IMR-90 (cell line): Measurements from ENCODE around the gene NXPH4. TPM values are rescaled to one million over a fixed set of nuclear protein-coding genes. Genes with fewer than 3 reads are reported as not detected.

Experiments used
- ATAC-seq: fragments of 200-7000 bp; cut with Tn5 transposase; 2 replicates; pipeline ENCODE4 v1.9.1; 2020; ENCODE audit warnings: low read depth, mild to moderate bottlenecking, moderate library complexity
- BruUV-seq: library from RNA; stranded (reverse); fragments of 400-500 nt; replicated peaks from 2 replicates; lab custom pipeline; 2021; lab: Mats Ljungman, UMichigan
- CTCF ChIA-PET: fragments of 300-600 bp; formaldehyde crosslinking; extraction: SDS; loops from one replicate; lab custom pipeline; 2021; ENCODE audit warnings: antibody characterized with exemption; lab: Yijun Ruan, JAX
- POLR2A ChIA-PET: fragments of 300-600 bp; sonication (Branson Sonifier 250); formaldehyde crosslinking; loops from one replicate; lab custom pipeline; 2022; ENCODE audit warnings: antibody characterized with exemption; ENCODE audit not compliant: unreplicated experiment; lab: Charles Lee
- DNase-seq: peaks from one replicate; pipeline ENCODE4 v3.0.0; 2013
- H2AFZ ChIP-seq: replicated peaks from 2 replicates; pipeline ENCODE3; 2013; ENCODE audit warnings: low read length, mild to moderate bottlenecking; ENCODE audit not compliant: poor library complexity
- H2AK5ac ChIP-seq: 2 replicates; pipeline ENCODE4 v1.6.1; 2013; ENCODE audit warnings: low read depth, low read length, inconsistent platforms
- H2AK9ac ChIP-seq: replicated peaks from 2 replicates; pipeline ENCODE3; 2013; ENCODE audit warnings: mild to moderate bottlenecking, low read depth, low read length, moderate library complexity; ENCODE audit not compliant: poor library complexity
- H2BK120ac ChIP-seq: 2 replicates; pipeline ENCODE4 v1.6.1; 2013; ENCODE audit warnings: low read depth, low read length, inconsistent platforms
- H2BK15ac ChIP-seq: 3 replicates; pipeline ENCODE4 v1.6.1; 2013; ENCODE audit warnings: low read depth, low read length, inconsistent platforms
- H2BK20ac ChIP-seq: 2 replicates; pipeline ENCODE4 v1.6.1; 2013; ENCODE audit warnings: low read depth, mild to moderate bottlenecking, inconsistent platforms, low read length, moderate library complexity
- H2BK5ac ChIP-seq: 2 replicates; pipeline ENCODE4 v1.6.1; 2013; ENCODE audit warnings: mild to moderate bottlenecking, low read depth, low read length, inconsistent platforms; ENCODE audit not compliant: poor library complexity, severe bottlenecking
- H3K14ac ChIP-seq: replicated peaks from 2 replicates; pipeline ENCODE4 v1.6.1; 2013; ENCODE audit warnings: low read depth, low read length, inconsistent platforms
- H3K18ac ChIP-seq: 2 replicates; pipeline ENCODE4 v1.6.1; 2013; ENCODE audit warnings: low read depth, low read length, control low read depth
- H3K23ac ChIP-seq: 2 replicates; pipeline ENCODE4 v1.6.1; 2013; ENCODE audit warnings: low read depth, low read length, inconsistent platforms
- H3K27ac ChIP-seq: 2 replicates; pipeline ENCODE4 v1.5.1; 2013; ENCODE audit warnings: mild to moderate bottlenecking, control low read depth, low read length; ENCODE audit not compliant: insufficient read depth
- H3K27me3 ChIP-seq: 2 replicates; pipeline ENCODE4 v1.6.1; 2013; ENCODE audit warnings: low read length; ENCODE audit not compliant: control insufficient read depth, insufficient read depth
- H3K36me3 ChIP-seq: 2 replicates; pipeline ENCODE4 v1.6.1; 2013; ENCODE audit warnings: low read length, mixed read lengths; ENCODE audit not compliant: control insufficient read depth, insufficient read depth
- H3K4ac ChIP-seq: 2 replicates; pipeline ENCODE4 v1.6.1; 2013; ENCODE audit warnings: low read depth, low read length, inconsistent platforms
- H3K4me1 ChIP-seq: 2 replicates; pipeline ENCODE4 v1.6.1; 2013; ENCODE audit warnings: low read length, mixed read lengths; ENCODE audit not compliant: control insufficient read depth, insufficient read depth
- H3K4me2 ChIP-seq: 2 replicates; pipeline ENCODE4 v1.6.1; 2013; ENCODE audit warnings: low read depth, mild to moderate bottlenecking, control low read depth, low read length, moderate library complexity
- H3K4me3 ChIP-seq: 2 replicates; pipeline ENCODE4 v1.5.1; 2013; ENCODE audit warnings: low read depth, mild to moderate bottlenecking, control low read depth, low read length, moderate library complexity; ENCODE audit not compliant: insufficient read depth
- H3K56ac ChIP-seq: 2 replicates; pipeline ENCODE4 v1.6.1; 2013; ENCODE audit warnings: low read length, inconsistent platforms; ENCODE audit not compliant: insufficient read depth; ENCODE audit errors: extremely low read depth
- H3K79me1 ChIP-seq, 2 experiments: 2 replicates each; pipeline ENCODE4 v1.6.1; 2013; ENCODE audit warnings: low read length in 2 of 2, inconsistent platforms in 1 of 2, low read depth in 1 of 2
- H3K9ac ChIP-seq: 2 replicates; pipeline ENCODE4 v1.6.1; 2013; ENCODE audit warnings: low read depth, low read length, control low read depth
- H3K9me1 ChIP-seq: 2 replicates; pipeline ENCODE4 v1.6.1; 2013; ENCODE audit warnings: low read length, inconsistent platforms; ENCODE audit not compliant: insufficient read depth
- H3K9me3 ChIP-seq: 2 replicates; pipeline ENCODE4 v1.6.1; 2013; ENCODE audit warnings: low read length; ENCODE audit not compliant: control insufficient read depth, insufficient read depth
- H4K20me1 ChIP-seq: 2 replicates; pipeline ENCODE4 v1.6.1; 2013; ENCODE audit warnings: low read length, inconsistent platforms; ENCODE audit not compliant: insufficient read depth
- H4K5ac ChIP-seq: 2 replicates; pipeline ENCODE4 v1.6.1; 2013; ENCODE audit warnings: mild to moderate bottlenecking, low read depth, low read length, control low read depth
- H4K8ac ChIP-seq, 2 experiments: 2 replicates each; pipeline ENCODE4 v1.6.1; 2013; ENCODE audit warnings: low read depth in 2 of 2, low read length in 2 of 2, control low read depth in 1 of 2, inconsistent platforms in 1 of 2
- H4K91ac ChIP-seq: 2 replicates; pipeline ENCODE4 v1.6.1; 2013; ENCODE audit warnings: low read depth, low read length, inconsistent platforms; ENCODE audit not compliant: insufficient read depth
- BHLHE40 ChIP-seq: fragments of 150-350 bp; IDR thresholded peaks from 2 replicates; pipeline ENCODE4 v1.6.1; 2016; ENCODE audit warnings: mild to moderate bottlenecking, low read depth, low read length
- CEBPB ChIP-seq: IDR thresholded peaks from 2 replicates; pipeline ENCODE4 v1.6.1; 2012; ENCODE audit warnings: low read depth, low read length, improper control_type of control experiment
- MAFK ChIP-seq: IDR thresholded peaks from 2 replicates; pipeline ENCODE4 v1.6.1; 2012; ENCODE audit warnings: low read depth, low read length, improper control_type of control experiment
- MXI1 ChIP-seq: IDR thresholded peaks from 2 replicates; pipeline ENCODE4 v1.6.1; 2012; ENCODE audit warnings: low read depth, mild to moderate bottlenecking, low read length, moderate library complexity, borderline replicate concordance
- RAD21 ChIP-seq: IDR thresholded peaks from 2 replicates; pipeline ENCODE4 v1.6.1; 2012; ENCODE audit warnings: low read length, improper control_type of control experiment
- RCOR1 ChIP-seq: IDR thresholded peaks from 2 replicates; pipeline ENCODE4 v1.6.1; 2012; ENCODE audit warnings: mild to moderate bottlenecking, low read length, improper control_type of control experiment; ENCODE audit not compliant: insufficient replicate concordance
- RFX5 ChIP-seq: IDR thresholded peaks from 2 replicates; pipeline ENCODE4 v1.8.0; 2012; ENCODE audit warnings: low read depth, mild to moderate bottlenecking, low read length, moderate library complexity
- SMC3 ChIP-seq: fragments of 150-350 bp; IDR thresholded peaks from 2 replicates; pipeline ENCODE4 v1.6.1; 2016; ENCODE audit warnings: low read depth, mild to moderate bottlenecking, antibody characterized with exemption, low read length, moderate library complexity
- WGBS, 2 experiments: methylation state at CpG; one replicate each; pipeline versions ENCODE4 v1.1.5 to v1.1.7; 2013; ENCODE audit warnings: missing lambda C conversion rate in 2 of 2; ENCODE audit not compliant: insufficient read length in 1 of 2; ENCODE audit errors: extremely low coverage in 2 of 2; 5-methylcytosine and 5-hydroxymethylcytosine counted together
- dilution Hi-C: fragments of 300-500 bp; cut with HindIII; formaldehyde crosslinking; loops from one replicate; pipeline ENCODE4 v1.14.3; 2018; ENCODE audit warnings: low sequenced_read_pairs; ENCODE audit not compliant: unreplicated experiment
- in situ Hi-C: fragments of 300-500 bp; cut with MboI; formaldehyde crosslinking; loops from 3 replicates; pipeline ENCODE4 v1.14.3; 2019; ENCODE audit warnings: low sequenced_read_pairs, inconsistent platforms, mixed read lengths
- intact Hi-C: fragments of 100-400 bp; cut with micrococcal nuclease; formaldehyde crosslinking; loops from 2 replicates; pipeline ENCODE4 v1.10.0; 2022
- polyA plus RNA-seq, 3 experiments: library from polyadenylated mRNA; depleted of rRNA; stranded (reverse); fragments of >200 nt; gene quantifications; 2 replicates each; pipeline ENCODE4 v1.2.3, GENCODE V29; 2012; ENCODE audit warnings: low replicate concordance in 1 of 3
- total RNA-seq: library from RNA; depleted of rRNA; stranded (reverse); fragments of >200 nt; gene quantifications from 2 replicates; pipeline ENCODE4 v1.2.3, GENCODE V29; 2012
- TF ChIP-seq, protein P1 (sequence below): conservative IDR thresholded peaks from 2 replicates; pipeline ENCODE4 v1.5.1; 2012; ENCODE audit warnings: mild to moderate bottlenecking, low read depth, low read length, improper control_type of control experiment

Gene NXPH4
- total and polyA plus RNA-seq, 2 of the 4 experiments (the other 2 are of a cell fraction), result 0.36 to 3.8 TPM

- no peak for TF ChIP-seq RCOR1
- no peak for TF ChIP-seq MAFK
- TF ChIP-seq SMC3, result no peak
Measured at GRCh38 chr12:57181072-57181471, 35.5 kb upstream of the NXPH4 start (continued).

DNA sequence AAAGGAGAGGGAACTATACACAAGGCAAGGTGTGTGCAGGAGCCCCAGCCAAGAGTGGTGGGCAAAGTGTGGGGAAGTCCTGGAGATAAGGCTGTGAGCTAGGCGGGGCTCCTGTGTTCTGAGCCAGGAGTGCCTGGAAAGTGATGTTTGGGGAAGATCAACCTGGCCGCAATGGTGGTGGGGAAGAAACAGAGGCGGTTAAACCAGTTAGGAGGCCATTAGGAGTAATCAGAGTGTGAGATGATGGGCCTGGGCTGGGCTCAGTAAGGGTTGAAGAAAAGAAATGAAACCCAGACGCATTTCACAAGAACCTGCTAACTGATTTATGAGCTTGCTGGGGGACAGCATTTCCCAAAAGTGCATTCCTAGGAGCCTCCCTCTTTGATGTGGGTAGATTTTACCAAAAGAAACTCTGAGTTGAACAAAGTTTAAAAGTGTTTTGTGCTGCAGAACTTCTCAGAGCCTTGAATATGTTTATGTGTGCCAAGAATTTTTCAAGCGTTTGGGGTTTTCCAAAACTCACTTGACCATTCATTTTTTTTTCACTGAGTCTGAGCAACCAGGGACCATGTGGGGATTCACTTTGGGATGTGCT lies 34.9 kb upstream of the NXPH4 start:
- H3K4me3 ChIP-seq, result no peak overlapping the region
- H3K27me3 ChIP-seq, result no peaks in the 10 kb centered on the region
- H4K91ac ChIP-seq, result no peak overlapping the region
- H3K79me1 ChIP-seq, result peaks cover 8 to 38% of the 10 kb centered on the region in 2 experiments
- no TSS peak for BruUV-seq
- H2AFZ ChIP-seq, result no peak overlapping the region
- H3K23ac ChIP-seq, result no peak overlapping the region
- H2AK5ac ChIP-seq, result no peak overlapping the region
- DNase-seq, result no peak
- no peak overlapping the region for H3K9ac ChIP-seq
- POLR2A ChIA-PET, result no interaction called here
- intact Hi-C loops (loop anchor here (2.0 kb wide), 1 partner anchor 57 kb away; no protein-coding TSS in a partner anchor), in situ Hi-C loops (no loop called here), dilution Hi-C loops (no loop called here)
- no peak overlapping the region for H4K5ac ChIP-seq
- WGBS, 2 experiments, result 68% methylated on average over 3 of the region's 5 CpGs; no CpG with 5 or more reads in 1 of the 2 experiments
- no peaks in the 10 kb centered on the region for H3K9me1 ChIP-seq
- no peak overlapping the region for H3K4ac ChIP-seq
- CTCF ChIA-PET, result interaction anchor here (0.7 kb wide), 1 partner anchor 11 kb away, joined by 4 read pairs; no protein-coding TSS in a partner anchor
- no peak overlapping the region for H3K18ac ChIP-seq
- no peak overlapping the region for H3K56ac ChIP-seq
- no peak overlapping the region for H2BK5ac ChIP-seq
- H3K4me1 ChIP-seq, result no peaks in the 10 kb centered on the region
- no peak overlapping the region for H3K14ac ChIP-seq
- peaks cover 93% of the 10 kb centered on the region for H3K36me3 ChIP-seq
- peaks cover 24% of the 10 kb centered on the region for H4K20me1 ChIP-seq
- ATAC-seq, result no peak
- no peak overlapping the region for H3K4me2 ChIP-seq
- TF ChIP-seq CEBPB (no peak), BHLHE40 (no peak), RCOR1 (no peak), RAD21 (no peak), RFX5 (no peak), MXI1 (no peak)
- TF ChIP-seq, protein P1, sequence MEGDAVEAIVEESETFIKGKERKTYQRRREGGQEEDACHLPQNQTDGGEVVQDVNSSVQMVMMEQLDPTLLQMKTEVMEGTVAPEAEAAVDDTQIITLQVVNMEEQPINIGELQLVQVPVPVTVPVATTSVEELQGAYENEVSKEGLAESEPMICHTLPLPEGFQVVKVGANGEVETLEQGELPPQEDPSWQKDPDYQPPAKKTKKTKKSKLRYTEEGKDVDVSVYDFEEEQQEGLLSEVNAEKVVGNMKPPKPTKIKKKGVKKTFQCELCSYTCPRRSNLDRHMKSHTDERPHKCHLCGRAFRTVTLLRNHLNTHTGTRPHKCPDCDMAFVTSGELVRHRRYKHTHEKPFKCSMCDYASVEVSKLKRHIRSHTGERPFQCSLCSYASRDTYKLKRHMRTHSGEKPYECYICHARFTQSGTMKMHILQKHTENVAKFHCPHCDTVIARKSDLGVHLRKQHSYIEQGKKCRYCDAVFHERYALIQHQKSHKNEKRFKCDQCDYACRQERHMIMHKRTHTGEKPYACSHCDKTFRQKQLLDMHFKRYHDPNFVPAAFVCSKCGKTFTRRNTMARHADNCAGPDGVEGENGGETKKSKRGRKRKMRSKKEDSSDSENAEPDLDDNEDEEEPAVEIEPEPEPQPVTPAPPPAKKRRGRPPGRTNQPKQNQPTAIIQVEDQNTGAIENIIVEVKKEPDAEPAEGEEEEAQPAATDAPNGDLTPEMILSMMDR, result no peak
- H3K9me3 ChIP-seq, result no peaks in the 10 kb centered on the region
- no peak overlapping the region for H2BK120ac ChIP-seq
- no peak overlapping the region for H2BK15ac ChIP-seq
- H3K27ac ChIP-seq, result no peak overlapping the region
- H2AK9ac ChIP-seq, result no peak overlapping the region
- no peak overlapping the region for H2BK20ac ChIP-seq
- H4K8ac ChIP-seq, result no peak overlapping the region
